ENCODE results near the gene EPRS1.

Gene EPRS1

GRCh38 chr1:220032911-220033310 is 13.4 kb downstream of the EPRS1 start:
- Histone ChIP-seq H3K4me1 (ENCODE audit: control insufficient read depth in 2 of 2, insufficient read depth in 1 of 2, low read depth in 1 of 2, low read length in 2 of 2) (no peaks in the 10 kb centered on the region), H3K27me3 (ENCODE audit: control insufficient read depth in 3 of 3, insufficient read depth in 3 of 3, low read depth in 1 of 3, low read length in 3 of 3) (no peaks in the 10 kb centered on the region), H3K4ac (ENCODE audit: low read length) (no peak overlapping the region), H4K8ac (ENCODE audit: low read depth, low read length) (no peak overlapping the region), H3K23ac (ENCODE audit: low read depth, low read length, poor library complexity) (no peak overlapping the region), H2BK5ac (ENCODE audit: low read length) (no peak overlapping the region), H3K9me3 (replicated peaks in 1 of 2; ENCODE audit: control insufficient read depth in 2 of 2, insufficient read depth in 1 of 2, low read depth in 1 of 2, low read length in 2 of 2) (no peaks in the 10 kb centered on the region), H3K4me2 (ENCODE audit: insufficient read depth, low read length, poor library complexity, severe bottlenecking) (no peak overlapping the region), H2AK5ac (ENCODE audit: low read depth, low read length) (no peak overlapping the region), H2BK15ac (ENCODE audit: low read length) (no peak overlapping the region), H2BK12ac (ENCODE audit: low read length) (no peak overlapping the region), H3K4me3 (ENCODE audit: low read length in 2 of 2) (no peak overlapping the region), H3K18ac (ENCODE audit: low read length) (no peak overlapping the region), H2BK120ac (ENCODE audit: low read depth, low read length) (no peak overlapping the region), H3K9ac (ENCODE audit: low read depth, low read length, poor library complexity) (no peak overlapping the region), H3K79me1 (ENCODE audit: low read depth, low read length) (no peaks in the 10 kb centered on the region), H3K14ac (ENCODE audit: low read length) (no peak overlapping the region), H3K36me3 (replicated peaks in 1 of 2; ENCODE audit: control insufficient read depth in 2 of 2, insufficient read depth in 2 of 2, low read length in 2 of 2) (peaks cover 5 to 77% of the 10 kb centered on the region in 2 donors), H4K91ac (ENCODE audit: low read depth, low read length, poor library complexity) (no peak overlapping the region), H3K27ac (replicated peaks; ENCODE audit: low read length) (no peak overlapping the region), H2AFZ (ENCODE audit: low read length) (no peak overlapping the region)
- WGBS, 2 donors (ENCODE audit: extremely low coverage in 2 of 2, insufficient read length in 2 of 2, insufficient replicate concordance in 1 of 2): no CpG with 5 or more reads among the region's 3 CpGs
- DNase-seq (ENCODE audit: low spot score): no peak

GRCh38 chr1:220031287-220031686 is 15.0 kb downstream of the EPRS1 start:
- Histone ChIP-seq H2BK5ac (ENCODE audit: low read length) (no peak overlapping the region), H3K4me3 (ENCODE audit: low read length in 2 of 2) (no peak overlapping the region), H2AFZ (ENCODE audit: low read length) (no peak overlapping the region), H3K9ac (ENCODE audit: low read depth, low read length, poor library complexity) (no peak overlapping the region), H3K79me1 (ENCODE audit: low read depth, low read length) (no peaks in the 10 kb centered on the region), H3K27ac (replicated peaks; ENCODE audit: low read length) (no peak overlapping the region), H3K23ac (ENCODE audit: low read depth, low read length, poor library complexity) (no peak overlapping the region), H3K4me2 (ENCODE audit: insufficient read depth, low read length, poor library complexity, severe bottlenecking) (no peak overlapping the region), H2AK5ac (ENCODE audit: low read depth, low read length) (no peak overlapping the region), H3K14ac (ENCODE audit: low read length) (no peak overlapping the region), H2BK12ac (ENCODE audit: low read length) (no peak overlapping the region), H3K27me3 (ENCODE audit: control insufficient read depth in 3 of 3, insufficient read depth in 3 of 3, low read depth in 1 of 3, low read length in 3 of 3) (no peaks in the 10 kb centered on the region), H2BK15ac (ENCODE audit: low read length) (no peak overlapping the region), H4K8ac (ENCODE audit: low read depth, low read length) (no peak overlapping the region), H2BK120ac (ENCODE audit: low read depth, low read length) (no peak overlapping the region), H3K9me3 (replicated peaks in 1 of 2; ENCODE audit: control insufficient read depth in 2 of 2, insufficient read depth in 1 of 2, low read depth in 1 of 2, low read length in 2 of 2) (no peaks in the 10 kb centered on the region), H3K18ac (ENCODE audit: low read length) (no peak overlapping the region), H4K91ac (ENCODE audit: low read depth, low read length, poor library complexity) (no peak overlapping the region), H3K4me1 (ENCODE audit: control insufficient read depth in 2 of 2, insufficient read depth in 1 of 2, low read depth in 1 of 2, low read length in 2 of 2) (no peaks in the 10 kb centered on the region), H3K36me3 (replicated peaks in 1 of 2; ENCODE audit: control insufficient read depth in 2 of 2, insufficient read depth in 2 of 2, low read length in 2 of 2) (peaks cover 5 to 75% of the 10 kb centered on the region in 2 donors), H3K4ac (ENCODE audit: low read length) (no peak overlapping the region)
- DNase-seq (ENCODE audit: low spot score): no peak
- no CpG with 5 or more reads among the region's 2 CpGs for WGBS, 2 donors (ENCODE audit: extremely low coverage in 2 of 2, insufficient read length in 2 of 2, insufficient replicate concordance in 1 of 2)

- Histone ChIP-seq H3K4ac (ENCODE audit: low read length) (no peak overlapping the region), H2BK15ac (ENCODE audit: low read length) (no peak overlapping the region), H3K27me3 (ENCODE audit: control insufficient read depth in 3 of 3, insufficient read depth in 3 of 3, low read depth in 1 of 3, low read length in 3 of 3) (no peaks in the 10 kb centered on the region), H2AK5ac (ENCODE audit: low read depth, low read length) (no peak overlapping the region), H3K27ac (replicated peaks; ENCODE audit: low read length) (no peak overlapping the region), H3K4me1 (ENCODE audit: control insufficient read depth in 2 of 2, insufficient read depth in 1 of 2, low read depth in 1 of 2, low read length in 2 of 2) (no peaks in the 10 kb centered on the region), H3K4me2 (ENCODE audit: insufficient read depth, low read length, poor library complexity, severe bottlenecking) (no peak overlapping the region), H2BK12ac (ENCODE audit: low read length) (no peak overlapping the region), H3K18ac (ENCODE audit: low read length) (no peak overlapping the region), H3K79me1 (ENCODE audit: low read depth, low read length) (no peaks in the 10 kb centered on the region), H3K36me3 (replicated peaks in 1 of 2; ENCODE audit: control insufficient read depth in 2 of 2, insufficient read depth in 2 of 2, low read length in 2 of 2) (peaks cover 5 to 86% of the 10 kb centered on the region in 2 donors), H3K23ac (ENCODE audit: low read depth, low read length, poor library complexity) (no peak overlapping the region), H3K9ac (ENCODE audit: low read depth, low read length, poor library complexity) (no peak overlapping the region), H2BK120ac (ENCODE audit: low read depth, low read length) (no peak overlapping the region), H3K14ac (ENCODE audit: low read length) (no peak overlapping the region), H3K4me3 (ENCODE audit: low read length in 2 of 2) (no peak overlapping the region), H3K9me3 (replicated peaks in 1 of 2; ENCODE audit: control insufficient read depth in 2 of 2, insufficient read depth in 1 of 2, low read depth in 1 of 2, low read length in 2 of 2) (no peaks in the 10 kb centered on the region), H2BK5ac (ENCODE audit: low read length) (no peak overlapping the region), H4K8ac (ENCODE audit: low read depth, low read length) (no peak overlapping the region), H2AFZ (ENCODE audit: low read length) (no peak overlapping the region), H4K91ac (ENCODE audit: low read depth, low read length, poor library complexity) (no peak overlapping the region)
- no CpG with 5 or more reads among the region's 4 CpGs for WGBS, 2 donors (ENCODE audit: extremely low coverage in 2 of 2, insufficient read length in 2 of 2, insufficient replicate concordance in 1 of 2)
- no peak for DNase-seq (ENCODE audit: low spot score)
Observed at GRCh38 chr1:220028346-220028895, 17.9 kb downstream of the EPRS1 start.

DNA sequence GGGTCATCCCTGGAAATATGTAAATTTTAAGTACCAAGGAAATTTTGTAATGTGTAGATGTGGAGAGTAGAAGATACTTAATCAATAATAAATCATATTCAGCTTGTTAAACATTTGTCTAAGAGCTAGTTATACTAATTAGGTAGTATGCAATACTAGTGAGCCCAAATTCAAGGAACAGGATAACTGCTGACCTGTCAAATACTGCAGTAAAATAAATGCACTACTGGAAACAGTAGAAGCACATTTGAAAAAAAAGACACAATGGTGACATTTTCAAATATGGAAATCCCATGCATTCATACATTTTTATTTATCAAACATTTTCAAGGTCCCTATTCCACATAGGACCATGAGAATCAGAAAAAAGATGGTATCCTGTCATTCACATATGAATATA is 27.2 kb downstream of the EPRS1 start:
- Histone ChIP-seq H4K91ac (ENCODE audit: low read depth, low read length, poor library complexity) (no peak overlapping the region), H2BK5ac (ENCODE audit: low read length) (no peak overlapping the region), H3K36me3 (replicated peaks in 1 of 2; ENCODE audit: control insufficient read depth in 2 of 2, insufficient read depth in 2 of 2, low read length in 2 of 2) (peaks cover 9 to 94% of the 10 kb centered on the region in 2 donors), H3K27ac (replicated peaks; ENCODE audit: low read length) (no peak overlapping the region), H3K27me3 (ENCODE audit: control insufficient read depth in 3 of 3, insufficient read depth in 3 of 3, low read depth in 1 of 3, low read length in 3 of 3) (no peaks in the 10 kb centered on the region), H3K9me3 (replicated peaks in 1 of 2; ENCODE audit: control insufficient read depth in 2 of 2, insufficient read depth in 1 of 2, low read depth in 1 of 2, low read length in 2 of 2) (no peaks in the 10 kb centered on the region), H3K14ac (ENCODE audit: low read length) (no peak overlapping the region), H4K8ac (ENCODE audit: low read depth, low read length) (no peak overlapping the region), H2BK15ac (ENCODE audit: low read length) (no peak overlapping the region), H3K4me3 (ENCODE audit: low read length in 2 of 2) (no peak overlapping the region), H3K9ac (ENCODE audit: low read depth, low read length, poor library complexity) (no peak overlapping the region), H2AK5ac (ENCODE audit: low read depth, low read length) (no peak overlapping the region), H2BK120ac (ENCODE audit: low read depth, low read length) (no peak overlapping the region), H2AFZ (ENCODE audit: low read length) (no peak overlapping the region), H3K79me1 (ENCODE audit: low read depth, low read length) (no peaks in the 10 kb centered on the region), H3K4me1 (ENCODE audit: control insufficient read depth in 2 of 2, insufficient read depth in 1 of 2, low read depth in 1 of 2, low read length in 2 of 2) (no peaks in the 10 kb centered on the region), H2BK12ac (ENCODE audit: low read length) (no peak overlapping the region), H3K4me2 (ENCODE audit: insufficient read depth, low read length, poor library complexity, severe bottlenecking) (no peak overlapping the region), H3K4ac (ENCODE audit: low read length) (no peak overlapping the region), H3K23ac (ENCODE audit: low read depth, low read length, poor library complexity) (no peak overlapping the region), H3K18ac (ENCODE audit: low read length) (no peak overlapping the region)
- DNase-seq (ENCODE audit: low spot score): no peak

Measured in neuronal stem cell (in vitro differentiated cells).